SU-DHL-6 (cell line): ENCODE data around the gene CEP63.

Experiments
- H2AFZ ChIP-seq: fragments of 200-600 bp; sonication (generic); 2 replicates; pipeline ENCODE4 v1.6.1; 2014; ENCODE audit warnings: low read depth, mild to moderate bottlenecking, moderate library complexity, mixed read lengths, antibody characterized with exemption, low read length; ENCODE audit not compliant: severe bottlenecking
- H3F3A ChIP-seq: fragments of 200-600 bp; shearing (Covaris generic); 2 replicates; pipeline ENCODE4 v1.6.0; 2016; ENCODE audit warnings: antibody characterized with exemption, mild to moderate bottlenecking; ENCODE audit not compliant: insufficient read depth
- H3K27ac ChIP-seq: fragments of 200-600 bp; sonication (generic); 2 replicates; pipeline ENCODE4 v1.5.1; 2016; ENCODE audit warnings: low read depth, mild to moderate bottlenecking, low read length, moderate library complexity, mixed read lengths
- H3K27me3 ChIP-seq: fragments of 200-600 bp; sonication (generic), shearing (Covaris generic); 2 replicates; pipeline ENCODE4 v1.6.0; 2014; ENCODE audit warnings: mild to moderate bottlenecking, low read length
- H3K36me3 ChIP-seq: fragments of 200-600 bp; sonication (generic); 2 replicates; pipeline ENCODE4 v1.6.1; 2014; ENCODE audit warnings: mild to moderate bottlenecking, low read length, mixed read lengths
- H3K4me2 ChIP-seq: fragments of 300-600, 200-600 bp; shearing (Covaris generic), sonication (generic); 2 replicates; pipeline ENCODE4 v1.6.0; 2014; ENCODE audit warnings: low read length, low read depth, mild to moderate bottlenecking; ENCODE audit not compliant: poor library complexity, severe bottlenecking
- H3K4me3 ChIP-seq: fragments of 200-600 bp; sonication (generic); 2 replicates; pipeline ENCODE4 v1.5.1; 2014; ENCODE audit warnings: antibody characterized with exemption, low read length, mild to moderate bottlenecking, mixed read lengths; ENCODE audit not compliant: insufficient read depth, poor library complexity, severe bottlenecking
- H3K79me2 ChIP-seq: fragments of 200-600 bp; sonication (generic); 2 replicates; pipeline ENCODE4 v1.6.1; 2014; ENCODE audit warnings: mild to moderate bottlenecking, low read length, moderate library complexity; ENCODE audit not compliant: insufficient read depth
- H3K9ac ChIP-seq: fragments of 200-600 bp; sonication (generic); 2 replicates; pipeline ENCODE4 v1.7.0; 2014; ENCODE audit warnings: mild to moderate bottlenecking, low read length
- H3K9me2 ChIP-seq: fragments of 200-600 bp; sonication (generic); replicated peaks from 2 replicates; pipeline ENCODE4 v1.6.1; 2014; ENCODE audit warnings: low read length; ENCODE audit not compliant: insufficient read depth
- H3K9me3 ChIP-seq: fragments of 200-600 bp; sonication (generic); 2 replicates; pipeline ENCODE4 v1.6.1; 2014; ENCODE audit warnings: low read length, mixed read lengths; ENCODE audit not compliant: insufficient read depth
- H4K20me1 ChIP-seq: fragments of 200-600 bp; sonication (generic); 2 replicates; pipeline ENCODE4 v1.6.1; 2014; ENCODE audit warnings: low read depth, mild to moderate bottlenecking, antibody characterized with exemption, low read length, moderate library complexity, mixed read lengths
- CTCF ChIP-seq: fragments of 200-600 bp; sonication (generic); IDR thresholded peaks from one replicate; pipeline ENCODE4 v1.5.1; 2017; ENCODE audit warnings: antibody characterized with exemption, mild to moderate bottlenecking, low read length, moderate library complexity; ENCODE audit not compliant: insufficient read depth, poor library complexity, severe bottlenecking
- EZH2phosphoT487 ChIP-seq: fragments of 200-600 bp; sonication (generic), shearing (Covaris generic); conservative IDR thresholded peaks from 2 replicates; pipeline ENCODE4 v1.6.1; 2018; ENCODE audit warnings: mild to moderate bottlenecking, antibody characterized with exemption, low read length, moderate library complexity, mixed read lengths

Gene CEP63

GRCh38 chr3:134441821-134442220 lies 44.0 kb upstream of the CEP63 start:
- H3K9me2 ChIP-seq: no peaks in the 10 kb centered on the region
- H3K9ac ChIP-seq: no peak overlapping the region
- H3K4me3 ChIP-seq: no peak overlapping the region
- H3K27me3 ChIP-seq: no peaks in the 10 kb centered on the region
- no peaks in the 10 kb centered on the region for H3K79me2 ChIP-seq
- TF ChIP-seq EZH2phosphoT487: no peak
- no peak for TF ChIP-seq CTCF
- H2AFZ ChIP-seq: no peak overlapping the region
- no peak overlapping the region for H3K27ac ChIP-seq
- no peaks in the 10 kb centered on the region for H3K36me3 ChIP-seq
- no peaks in the 10 kb centered on the region for H3K9me3 ChIP-seq
- no peaks in the 10 kb centered on the region for H4K20me1 ChIP-seq
- no peak overlapping the region for H3K4me2 ChIP-seq
- no peaks in the 10 kb centered on the region for H3F3A ChIP-seq

GRCh38 chr3:134445095-134445494 lies 40.8 kb upstream of the CEP63 start:
- Histone ChIP-seq H3K4me3 (no peak overlapping the region), H3K79me2 (no peaks in the 10 kb centered on the region), H3K36me3 (no peaks in the 10 kb centered on the region), H3K27ac (no peak overlapping the region), H4K20me1 (no peaks in the 10 kb centered on the region), H3F3A (no peaks in the 10 kb centered on the region), H3K27me3 (no peaks in the 10 kb centered on the region), H3K9me2 (no peaks in the 10 kb centered on the region), H3K4me2 (no peak overlapping the region), H2AFZ (no peak overlapping the region), H3K9ac (no peak overlapping the region), H3K9me3 (no peaks in the 10 kb centered on the region)
- TF ChIP-seq CTCF: no peak
- no peak for TF ChIP-seq EZH2phosphoT487

GRCh38 chr3:134445636-134446035 lies 40.2 kb upstream of the CEP63 start:
- Histone ChIP-seq H3K27me3 (no peaks in the 10 kb centered on the region), H3K27ac (no peak overlapping the region), H2AFZ (no peak overlapping the region), H3K9me3 (no peaks in the 10 kb centered on the region), H3K4me2 (no peak overlapping the region), H4K20me1 (no peaks in the 10 kb centered on the region), H3F3A (no peaks in the 10 kb centered on the region), H3K9me2 (no peaks in the 10 kb centered on the region), H3K36me3 (no peaks in the 10 kb centered on the region), H3K4me3 (no peak overlapping the region), H3K79me2 (no peaks in the 10 kb centered on the region), H3K9ac (no peak overlapping the region)
- TF ChIP-seq CTCF (no peak), EZH2phosphoT487 (no peak)
